GM19043 (cell line): ENCODE results near the gene PPARA.

Experiments
- ATAC-seq: cut with Tn5 transposase; IDR thresholded peaks from one replicate; pipeline ENCODE4 v1.9.1; 2021; ENCODE audit warnings: low read depth; ENCODE audit not compliant: unreplicated experiment

Gene PPARA

GRCh38 chr22:46162771-46163556 is 12.6 kb downstream of the PPARA start:
- no peak for ATAC-seq

DNA sequence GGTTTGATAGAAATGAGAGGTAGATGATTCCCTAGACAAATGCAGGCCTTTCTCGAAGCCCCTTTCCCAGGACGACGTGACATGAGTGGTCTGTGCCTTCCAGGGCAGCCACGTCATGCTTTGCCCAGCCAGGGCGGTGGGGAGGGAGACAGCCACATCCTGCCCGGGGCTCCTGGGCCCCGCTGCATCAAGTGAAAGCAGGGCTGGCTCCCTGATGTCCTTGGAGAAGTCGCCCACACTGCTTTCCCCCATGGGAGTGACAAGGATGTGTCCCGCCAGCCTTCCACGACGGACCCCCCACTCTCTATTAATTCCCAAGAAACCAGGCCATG is 13.2 kb downstream of the PPARA start:
- ATAC-seq = no peak

DNA sequence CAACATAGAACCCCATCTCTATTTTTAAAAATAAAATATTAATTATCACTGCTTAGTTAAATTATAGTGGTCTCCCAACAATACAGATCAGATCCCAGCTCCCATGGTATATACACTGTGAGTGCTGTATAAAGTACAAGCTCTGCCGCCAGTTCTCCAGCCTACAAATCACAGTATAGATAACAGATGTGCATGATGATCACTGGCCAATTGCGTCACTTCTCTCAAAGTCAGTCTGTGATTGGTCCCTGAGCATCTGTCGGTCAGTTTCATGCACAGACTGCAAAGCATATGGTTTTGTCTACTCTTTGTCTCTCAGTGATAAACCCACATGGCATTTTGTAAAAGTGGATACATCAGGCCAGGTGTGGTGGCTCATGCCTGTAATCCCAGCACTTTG is 15.7 kb downstream of the PPARA start:
- ATAC-seq = no peak

DNA sequence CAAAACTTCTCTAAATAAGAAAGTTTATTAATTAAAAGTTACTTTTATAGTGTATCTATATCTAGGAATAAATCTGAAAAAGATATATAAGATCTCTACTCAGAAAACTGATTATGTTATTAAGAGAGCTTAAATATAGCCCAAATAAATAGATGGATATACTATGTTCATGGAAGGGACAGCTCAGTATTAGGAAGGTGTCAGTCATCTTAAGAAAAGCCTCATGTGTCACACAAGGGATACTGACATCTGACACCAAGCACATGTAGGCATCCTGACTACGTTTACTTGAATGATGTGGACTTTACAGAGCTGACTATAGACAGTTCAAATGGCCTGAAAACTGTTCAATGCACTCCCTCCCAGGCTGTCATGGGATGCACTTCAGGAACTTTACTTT is 19.3 kb downstream of the PPARA start:
- ATAC-seq = no peak

- no peak for ATAC-seq
Observed at GRCh38 chr22:46171940-46172339, 21.6 kb downstream of the PPARA start.

- ATAC-seq = no peak
Observed at GRCh38 chr22:46172522-46173110, 22.3 kb downstream of the PPARA start.

DNA sequence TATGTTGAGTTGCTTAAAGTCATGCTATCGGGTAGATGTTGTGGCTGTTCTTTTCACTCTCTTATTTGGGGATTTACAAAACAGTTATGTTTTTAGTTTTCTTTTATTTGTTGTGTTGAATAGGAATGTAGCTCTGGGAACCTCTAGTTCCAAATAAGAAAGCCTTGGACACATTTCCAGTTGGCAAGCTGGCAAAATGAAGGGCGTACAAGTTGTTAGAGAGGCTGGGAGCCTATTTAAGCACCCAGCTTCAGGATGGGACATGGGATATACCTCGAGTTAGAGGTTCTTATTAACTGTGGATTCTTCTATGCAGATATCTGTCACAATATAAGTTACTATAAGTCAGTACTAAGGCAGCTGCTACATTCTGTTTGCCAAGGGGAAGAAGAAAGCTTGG is 22.8 kb downstream of the PPARA start:
- ATAC-seq = no peak

GRCh38 chr22:46175631-46176030 is 25.3 kb downstream of the PPARA start:
- ATAC-seq = no peak

GRCh38 chr22:46176508-46177003 is 26.2 kb downstream of the PPARA start:
- no peak for ATAC-seq

GRCh38 chr22:46178755-46179505 is 28.6 kb downstream of the PPARA start:
- ATAC-seq = no peak

GRCh38 chr22:46179748-46180147 is 29.4 kb downstream of the PPARA start:
- ATAC-seq = no peak

GRCh38 chr22:46180370-46181137 is 30.2 kb downstream of the PPARA start:
- ATAC-seq = no peak

DNA sequence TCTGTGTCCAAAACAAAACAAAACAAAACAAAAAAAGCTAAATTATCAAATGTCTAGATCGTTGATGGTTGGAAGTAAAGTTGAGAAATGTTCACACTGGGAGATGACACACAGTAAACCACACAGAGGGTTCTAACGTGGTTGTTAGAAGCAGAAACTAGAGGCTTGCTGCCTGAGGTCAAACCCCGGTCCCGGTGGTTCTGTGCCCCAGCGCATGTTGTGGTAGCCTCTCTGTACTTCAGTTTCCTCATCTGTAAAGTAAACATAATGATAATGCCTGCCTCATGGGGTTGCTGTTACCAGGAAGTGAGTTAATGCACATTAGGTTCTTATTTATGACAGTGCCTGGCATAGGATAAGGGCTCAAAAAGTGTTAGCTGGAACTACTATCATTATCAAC is 33.4 kb downstream of the PPARA start:
- no peak for ATAC-seq

- ATAC-seq = no peak
Observed at GRCh38 chr22:46185283-46185682, 35.0 kb downstream of the PPARA start.

GRCh38 chr22:46187862-46188261 is 37.5 kb downstream of the PPARA start:
- ATAC-seq = no peak

GRCh38 chr22:46192210-46192993 is 42.1 kb downstream of the PPARA start:
- no peak for ATAC-seq

- no peak for ATAC-seq
Observed at GRCh38 chr22:46193898-46194310, 43.6 kb downstream of the PPARA start.

- ATAC-seq = no peak
Observed at GRCh38 chr22:46195487-46196165, 45.3 kb downstream of the PPARA start.

GRCh38 chr22:46196278-46196677 is 46.0 kb downstream of the PPARA start:
- ATAC-seq = no peak

DNA sequence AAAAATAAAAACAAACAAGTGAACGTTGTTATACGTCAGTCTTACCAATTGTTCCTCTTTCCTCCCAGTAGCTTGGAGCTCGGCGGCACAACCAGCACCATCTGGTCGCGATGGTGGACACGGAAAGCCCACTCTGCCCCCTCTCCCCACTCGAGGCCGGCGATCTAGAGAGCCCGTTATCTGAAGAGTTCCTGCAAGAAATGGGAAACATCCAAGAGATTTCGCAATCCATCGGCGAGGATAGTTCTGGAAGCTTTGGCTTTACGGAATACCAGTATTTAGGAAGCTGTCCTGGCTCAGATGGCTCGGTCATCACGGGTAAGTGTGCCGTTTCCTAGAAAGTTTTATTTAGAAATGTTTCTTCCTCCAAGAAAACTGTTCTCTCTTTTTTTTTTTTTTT is 47.9 kb downstream of the PPARA start:
- no peak for ATAC-seq
